H1 (cell line): ENCODE measurements around the gene SPTBN5. TPM values are rescaled to one million over a fixed set of nuclear protein-coding genes. Genes with fewer than 3 reads are reported as not detected.

Source experiments
- CTCF ChIA-PET: fragments of 300-600 bp; sonication (Branson Sonifier 250); formaldehyde crosslinking; loops from one replicate; lab custom pipeline; 2021; ENCODE audit not compliant: partially characterized antibody; lab: Charles Lee
- POLR2A ChIA-PET: fragments of 300-600 bp; sonication (Branson Sonifier 250); formaldehyde crosslinking; loops from one replicate; lab custom pipeline; 2021; ENCODE audit warnings: inconsistent platforms; ENCODE audit not compliant: partially characterized antibody; lab: Charles Lee
- DNase-seq, 2 experiments: peaks; one replicate each; pipeline versions ENCODE4 v3.0.0 to v3.0.0-alpha.2; 2010 to 2022; ENCODE audit warnings: low spot score in 2 of 2, low read depth in 1 of 2, mixed read lengths in 1 of 2
- FAIRE-seq: peaks from 2 replicates; lab custom pipeline; 2011; peaks lifted over from hg19 to GRCh38; lab: Jason Lieb, UNC
- H2AFZ ChIP-seq: 2 replicates; pipeline ENCODE4 v1.8.1; 2012; ENCODE audit warnings: low read length, inconsistent platforms
- H2AK5ac ChIP-seq: 2 replicates; pipeline ENCODE4 v1.6.1; 2013; ENCODE audit warnings: low read depth, low read length
- H2BK120ac ChIP-seq: replicated peaks from 2 replicates; pipeline ENCODE3; 2013; ENCODE audit warnings: low read depth, low read length, inconsistent platforms
- H2BK12ac ChIP-seq: 2 replicates; pipeline ENCODE4 v1.6.1; 2013; ENCODE audit warnings: low read depth, low read length
- H2BK15ac ChIP-seq: 2 replicates; pipeline ENCODE4 v1.6.1; 2013; ENCODE audit warnings: low read length
- H2BK20ac ChIP-seq: 2 replicates; pipeline ENCODE4 v1.6.1; 2013; ENCODE audit warnings: low read length
- H2BK5ac ChIP-seq: 2 replicates; pipeline ENCODE4 v1.6.1; 2013; ENCODE audit warnings: low read depth, low read length
- H3K14ac ChIP-seq: 2 replicates; pipeline ENCODE4 v1.6.1; 2013; ENCODE audit warnings: inconsistent platforms; ENCODE audit not compliant: insufficient read length
- H3K18ac ChIP-seq: 2 replicates; pipeline ENCODE4 v1.6.1; 2013; ENCODE audit warnings: low read length; ENCODE audit errors: extremely low read depth
- H3K23ac ChIP-seq: 2 replicates; pipeline ENCODE4 v1.6.1; 2013; ENCODE audit warnings: inconsistent platforms; ENCODE audit not compliant: insufficient read length
- H3K23me2 ChIP-seq: 2 replicates; pipeline ENCODE4 v1.6.1; 2013; ENCODE audit warnings: low read depth, low read length
- H3K27ac ChIP-seq: 2 replicates; pipeline ENCODE4 v1.6.1; 2011; ENCODE audit warnings: low read depth, low read length, inconsistent platforms
- H3K27me3 ChIP-seq, 4 experiments: replicated peaks in 1 of 4; 1 replicate in 1 of 4; 2 replicates in 3 of 4; pipeline versions ENCODE4 v1.6.1 to v1.8.1; 2011 to 2013; ENCODE audit warnings: low read length in 3 of 4, mild to moderate bottlenecking in 3 of 4, inconsistent platforms in 2 of 4, mixed read lengths in 2 of 4, moderate library complexity in 1 of 4; ENCODE audit not compliant: control insufficient read depth in 3 of 4, insufficient read depth in 3 of 4; ENCODE audit errors: extremely low read depth in 1 of 4
- H3K36me3 ChIP-seq, 4 experiments: 2 replicates each; pipeline versions ENCODE4 v1.6.1 to v1.8.1; 2011 to 2013; ENCODE audit warnings: mild to moderate bottlenecking in 4 of 4, low read length in 3 of 4, moderate library complexity in 2 of 4, control low read depth in 1 of 4, inconsistent platforms in 1 of 4; ENCODE audit not compliant: insufficient read depth in 4 of 4, control insufficient read depth in 2 of 4
- H3K4ac ChIP-seq: replicated peaks from 2 replicates; pipeline ENCODE3; 2013; ENCODE audit warnings: low read length, low read depth, mixed read lengths, inconsistent platforms; ENCODE audit not compliant: insufficient read length
- H3K4me1 ChIP-seq, 4 experiments: replicated peaks in 1 of 4; 1 replicate in 1 of 4; 2 replicates in 3 of 4; pipeline versions ENCODE4 v1.6.1 to v1.8.1; 2011 to 2013; ENCODE audit warnings: low read length in 3 of 4, inconsistent platforms in 2 of 4, mixed read lengths in 1 of 4; ENCODE audit not compliant: insufficient read depth in 4 of 4, control insufficient read depth in 3 of 4
- H3K4me2 ChIP-seq, 2 experiments: 2 replicates each; pipeline versions ENCODE4 v1.6.1 to v1.8.1; 2011 to 2013; ENCODE audit warnings: low read depth in 2 of 2, low read length in 2 of 2, control low read depth in 1 of 2, inconsistent platforms in 1 of 2, mild to moderate bottlenecking in 1 of 2; ENCODE audit not compliant: insufficient read depth in 1 of 2
- H3K4me3 ChIP-seq, 4 experiments: fragments of 200-600, 300-600 bp in 1 of 4; sonication (generic), shearing (Covaris generic), sonication (Bioruptor Twin) in 1 of 4; 2 replicates each; pipeline versions ENCODE4 v1.5.1 to v1.8.1; 2011 to 2016; ENCODE audit warnings: low read length in 4 of 4, low read depth in 3 of 4, control low read depth in 2 of 4, inconsistent platforms in 2 of 4, mild to moderate bottlenecking in 2 of 4, mixed read lengths in 1 of 4, moderate library complexity in 1 of 4; ENCODE audit not compliant: insufficient read depth in 2 of 4; ENCODE audit errors: extremely low read depth in 1 of 4
- H3K56ac ChIP-seq: replicated peaks from 2 replicates; pipeline ENCODE3; 2013; ENCODE audit warnings: low read depth, mild to moderate bottlenecking, mixed read lengths, low read length, inconsistent platforms; ENCODE audit not compliant: insufficient read length
- H3K79me1 ChIP-seq: 2 replicates; pipeline ENCODE4 v1.6.1; 2013; ENCODE audit warnings: low read depth, low read length, control low read depth
- H3K79me2 ChIP-seq, 2 experiments: 2 replicates each; pipeline versions ENCODE4 v1.6.1 to v1.8.1; 2012 to 2013; ENCODE audit warnings: low read length in 2 of 2, mild to moderate bottlenecking in 2 of 2, inconsistent platforms in 1 of 2; ENCODE audit not compliant: insufficient read depth in 2 of 2, control insufficient read depth in 1 of 2
- H3K9ac ChIP-seq, 4 experiments: replicated peaks in 1 of 4; 1 replicate in 1 of 4; 2 replicates in 3 of 4; pipeline versions ENCODE4 v1.6.1 to v1.8.1; 2011 to 2013; ENCODE audit warnings: low read depth in 3 of 4, low read length in 3 of 4, control low read depth in 2 of 4, mild to moderate bottlenecking in 2 of 4, moderate library complexity in 2 of 4, inconsistent platforms in 1 of 4; ENCODE audit errors: extremely low read depth in 1 of 4
- H3K9me3 ChIP-seq, 2 experiments: 2 replicates each; pipeline versions ENCODE4 v1.6.1 to v1.8.1; 2012 to 2013; ENCODE audit warnings: mild to moderate bottlenecking in 2 of 2, moderate library complexity in 2 of 2, control low read depth in 1 of 2, inconsistent platforms in 1 of 2, low read depth in 1 of 2, low read length in 1 of 2, mixed read lengths in 1 of 2; ENCODE audit not compliant: insufficient read depth in 2 of 2
- H4K20me1 ChIP-seq, 2 experiments: replicated peaks in 1 of 2; 2 replicates each; pipeline versions ENCODE3 to v1.8.1; 2011 to 2013; ENCODE audit warnings: inconsistent platforms in 2 of 2, low read length in 2 of 2, mild to moderate bottlenecking in 1 of 2; ENCODE audit not compliant: insufficient read depth in 2 of 2, control insufficient read depth in 1 of 2
- H4K5ac ChIP-seq: 2 replicates; pipeline ENCODE4 v1.6.1; 2013; ENCODE audit warnings: low read length, low read depth, mixed read lengths, inconsistent platforms; ENCODE audit not compliant: insufficient read length
- H4K8ac ChIP-seq: 2 replicates; pipeline ENCODE4 v1.8.0; 2013; ENCODE audit warnings: mild to moderate bottlenecking, moderate library complexity, low read length, inconsistent platforms; ENCODE audit not compliant: insufficient read depth; ENCODE audit errors: extremely low read depth
- H4K91ac ChIP-seq: replicated peaks from 2 replicates; pipeline ENCODE3; 2013; ENCODE audit warnings: low read length, mixed read lengths, inconsistent platforms; ENCODE audit not compliant: insufficient read length
- EP300 ChIP-seq, 2 experiments: IDR thresholded peaks; 1 replicate in 1 of 2; 2 replicates in 1 of 2; pipeline ENCODE4 v1.6.1; 2011 to 2012; ENCODE audit warnings: low read depth in 2 of 2, low read length in 2 of 2, mild to moderate bottlenecking in 2 of 2, borderline replicate concordance in 1 of 2, inconsistent platforms in 1 of 2, moderate library complexity in 1 of 2
- JUND ChIP-seq: IDR thresholded peaks from 2 replicates; pipeline ENCODE4 v1.6.1; 2011; ENCODE audit warnings: mild to moderate bottlenecking, improper control_type of control experiment, low read length
- RAD21 ChIP-seq, 2 experiments: IDR thresholded peaks in 1 of 2; conservative IDR thresholded peaks in 1 of 2; 2 replicates each; pipeline ENCODE4 v1.6.1; 2011; ENCODE audit warnings: low read depth in 2 of 2, low read length in 2 of 2, improper control_type of control experiment in 1 of 2, inconsistent platforms in 1 of 2, mild to moderate bottlenecking in 1 of 2, moderate library complexity in 1 of 2
- SIRT6 ChIP-seq: IDR thresholded peaks from one replicate; pipeline ENCODE4 v1.7.1; 2012; ENCODE audit warnings: low read length, inconsistent platforms
- WGBS, 2 experiments: shearing (Covaris generic) in 1 of 2; methylation state at CpG; one replicate each; pipeline versions ENCODE4 v1.1.6 to v1.1.7; 2013 to 2015; ENCODE audit warnings: low lambda C conversion rate in 2 of 2, mixed read lengths in 2 of 2, inconsistent platforms in 1 of 2, low coverage in 1 of 2, missing lambda C conversion rate in 1 of 2; ENCODE audit not compliant: insufficient replicate concordance in 2 of 2, insufficient coverage in 1 of 2, insufficient read length in 1 of 2; ENCODE audit errors: extremely low coverage in 1 of 2, missing lambda C conversion rate in 1 of 2; 5-methylcytosine and 5-hydroxymethylcytosine counted together
- polyA plus RNA-seq, 7 experiments: library from polyadenylated mRNA; depleted of rRNA in 3 of 7; stranded (reverse) in 5 of 7; unstranded in 2 of 7; fragments of >200 nt in 5 of 7; fragments of 200-250 nt in 2 of 7; gene quantifications; 1 replicate in 5 of 7; 2 replicates in 1 of 7; 4 replicates in 1 of 7; pipeline versions ENCODE4 v1.2.1 to v1.2.3, GENCODE V29; 2011 to 2013; ENCODE audit warnings: missing spikeins in 2 of 7, mixed read lengths in 2 of 7
- total RNA-seq: library from RNA; stranded (reverse); fragmentation: NEBNext Ultra II Directional; extraction: Animal tissue kit (Norgen Biotek cat#: 25700); gene quantifications from 2 replicates; pipeline ENCODE4 v1.2.1, GENCODE V29; 2021

The SPTBN5 gene
- total and polyA plus RNA-seq, 2 of the 8 experiments (the other 6 are each of a cell fraction or from before 2014, with no cell fraction given) = 0.32 to 0.84 TPM

DNA sequence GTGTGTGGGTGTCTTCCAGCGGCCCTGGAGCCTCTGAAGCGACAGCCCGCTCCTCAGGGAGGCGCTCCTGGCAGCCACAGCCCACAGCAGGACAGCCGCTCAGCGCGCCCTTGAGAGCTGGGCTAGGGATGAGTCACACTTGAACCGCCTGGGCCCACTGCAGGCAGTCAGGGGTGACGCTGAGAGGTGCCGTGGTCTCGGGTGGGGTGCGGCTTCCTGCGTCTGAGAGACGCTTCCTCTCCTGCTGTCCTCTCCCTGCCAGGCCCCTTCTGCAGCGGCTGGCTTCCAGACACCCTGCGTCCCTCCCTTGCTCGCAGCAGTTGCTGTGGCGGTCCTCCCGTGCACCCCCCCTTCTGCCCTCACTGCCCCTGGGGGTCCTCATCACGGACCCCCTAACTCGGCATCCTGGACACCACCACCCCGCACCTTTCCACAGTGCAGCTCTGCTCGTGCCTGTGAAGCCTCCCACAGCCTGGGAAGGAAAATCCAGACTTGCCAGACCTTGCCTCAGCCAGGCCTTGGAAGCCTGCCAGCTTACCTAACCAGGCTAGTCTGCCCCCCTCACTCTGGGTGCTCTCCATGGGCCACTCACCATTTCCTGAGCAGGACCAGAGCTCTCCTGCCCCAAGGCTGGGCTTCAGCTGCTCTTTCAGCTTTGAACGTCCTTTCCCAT lies 1.1 kb upstream of the SPTBN5 start:
- H3K36me3 ChIP-seq = peaks cover 0 to 4% (median 0%) of the 10 kb centered on the region in 4 experiments; a peak in 1 of 8 replicates
- H4K20me1 ChIP-seq = no peaks in the 10 kb centered on the region
- no peak overlapping the region for H3K9ac ChIP-seq
- FAIRE-seq = no peak
- no peak overlapping the region for H2BK20ac ChIP-seq
- H2BK5ac ChIP-seq = no peak overlapping the region
- TF ChIP-seq SIRT6 (no peak), RAD21 (IDR thresholded peaks at IDR 0.05 in 1 of 2, conservative IDR thresholded peaks at IDR 0.05 in 1 of 2; ENCODE audit: low read depth in 2 of 2, low read length in 2 of 2) (peak in 1 of 2 experiments; percentile 12; a peak in 1 of 4 replicates), EP300 (IDR thresholded peaks at IDR 0.05; ENCODE audit: borderline replicate concordance in 1 of 2, low read depth in 2 of 2, low read length in 2 of 2) (no peak), JUND (0 out of 2 replicates have a peak, but pooled peaks have one; percentile 42)
- CTCF ChIA-PET = interaction anchor here (0.5 to 2.5 kb wide), 11 partner anchors 8 to 122 kb away, joined by 3 to 24 read pairs (median 4); no protein-coding TSS in a partner anchor
- H3K23ac ChIP-seq = no peak overlapping the region
- peak in 1 of 2 experiments; percentile 57 for DNase-seq
- H4K8ac ChIP-seq = no peak overlapping the region
- H2BK12ac ChIP-seq = no peak overlapping the region
- no peak overlapping the region for H3K4ac ChIP-seq
- no peak overlapping the region for H3K56ac ChIP-seq
- H2BK120ac ChIP-seq = no peak overlapping the region
- H2AK5ac ChIP-seq = no peak overlapping the region
- no peak overlapping the region for H4K5ac ChIP-seq
- H3K27me3 ChIP-seq = no peaks in the 10 kb centered on the region; a peak in 1 of 7 replicates
- H3K9me3 ChIP-seq = no peaks in the 10 kb centered on the region
- no peaks in the 10 kb centered on the region for H3K79me2 ChIP-seq
- no peak overlapping the region for H2AFZ ChIP-seq
- H4K91ac ChIP-seq = no peak overlapping the region
- no peak overlapping the region; the same call in 1 of the 2 replicates for H3K18ac ChIP-seq
- H3K27ac ChIP-seq = no peak overlapping the region
- no peaks in the 10 kb centered on the region for H3K23me2 ChIP-seq
- H3K4me1 ChIP-seq = peaks cover 0 to 2% (median 0%) of the 10 kb centered on the region in 4 experiments; a peak in 1 of 7 replicates
- no peak overlapping the region for H3K4me3 ChIP-seq
- no peaks in the 10 kb centered on the region for H3K79me1 ChIP-seq
- POLR2A ChIA-PET = interaction anchor here (0.9 to 1.8 kb wide), 3 partner anchors 9 to 54 kb away, joined by 4 to 6 read pairs (median 4); no protein-coding TSS in a partner anchor
- no peak overlapping the region for H2BK15ac ChIP-seq
- H3K14ac ChIP-seq = no peak overlapping the region
- H3K4me2 ChIP-seq = no peak overlapping the region
- 81% methylated on average over 24 of the region's 24 CpGs; no CpG with 5 or more reads in 1 of the 2 experiments for WGBS, 2 experiments
